ENCODE measurements around the gene PDK2.

Gene PDK2

GRCh38 chr17:50052822-50053653 lies 42.1 kb upstream of the PDK2 start:
- Histone ChIP-seq H3K4me3 (ENCODE audit: low read depth, low read length) (no peak overlapping the region), H3K9ac (ENCODE audit: low read length) (no peak overlapping the region)

GRCh38 chr17:50053654-50053960 lies 41.5 kb upstream of the PDK2 start:
- no CpG with 5 or more reads among the region's 3 CpGs for WGBS (ENCODE audit: extremely low coverage, insufficient coverage, insufficient read length)
- no peak overlapping the region for H3K23ac ChIP-seq (ENCODE audit: low read length)
- no peak overlapping the region for H4K12ac ChIP-seq (ENCODE audit: low read depth, low read length)

More at GRCh38 chr17:50052822-50053653, 42.1 kb upstream of the PDK2 start:
- H3K9me3 ChIP-seq (ENCODE audit: insufficient read depth, low read depth, low read length) = no peaks in the 10 kb centered on the region
- H4K8ac ChIP-seq (ENCODE audit: low read depth, low read length) = peak overlapping the region; percentile 67
- peak overlapping the region; percentile 88 for H2BK5ac ChIP-seq (ENCODE audit: low read depth, low read length, poor library complexity)
- H3K79me2 ChIP-seq (ENCODE audit: control insufficient read depth, insufficient read depth, low read length, poor library complexity) = peaks cover 16% of the 10 kb centered on the region
- H3K4ac ChIP-seq (ENCODE audit: low read depth, low read length) = peak overlapping the region; percentile 71
- H3K14ac ChIP-seq (ENCODE audit: low read length) = peak overlapping the region; percentile 77
- H3K18ac ChIP-seq (ENCODE audit: low read length) = peak overlapping the region; percentile 96
- peak overlapping the region; percentile 96 for H2BK120ac ChIP-seq (ENCODE audit: insufficient read depth, low read length, poor library complexity)
- H3K79me1 ChIP-seq (ENCODE audit: low read length) = peaks cover 41% of the 10 kb centered on the region
- DNase-seq = peak; percentile 87 to 97
- H3K4me2 ChIP-seq (ENCODE audit: low read length) = peak overlapping the region; percentile 52
- H3K36me3 ChIP-seq (ENCODE audit: control insufficient read depth in 1 of 2, insufficient read depth in 2 of 2, low read length in 2 of 2) = peaks cover 0 to 2% of the 10 kb centered on the region in 2 experiments
- H3K23ac ChIP-seq (ENCODE audit: low read length) = no peak overlapping the region
- H3K4me1 ChIP-seq (ENCODE audit: control insufficient read depth in 1 of 2, insufficient read depth in 2 of 2, low read length in 2 of 2) = peaks cover 43 to 54% of the 10 kb centered on the region in 2 experiments
- peak overlapping the region; percentile 99 for H2BK12ac ChIP-seq (ENCODE audit: low read length)
- no peak overlapping the region for H4K12ac ChIP-seq (ENCODE audit: low read depth, low read length)
- peak overlapping the region; percentile 95 for H2AK5ac ChIP-seq (ENCODE audit: low read length)
- peak overlapping the region; percentile 97 for H3K27ac ChIP-seq (ENCODE audit: low read depth, low read length)
- no CpG with 5 or more reads among the region's 7 CpGs for WGBS (ENCODE audit: extremely low coverage, insufficient coverage, insufficient read length)
- H4K91ac ChIP-seq (ENCODE audit: low read depth, low read length) = peak overlapping the region; percentile 87
- no peaks in the 10 kb centered on the region for H3K27me3 ChIP-seq (ENCODE audit: insufficient read depth, low read length)
- peak overlapping the region; percentile 24 for H2AFZ ChIP-seq (ENCODE audit: insufficient read depth, low read length, poor library complexity)

GRCh38 chr17:50055055-50055425 lies 40.1 kb upstream of the PDK2 start:
- Histone ChIP-seq H4K8ac (ENCODE audit: low read depth, low read length) (no peak overlapping the region), H2BK120ac (ENCODE audit: insufficient read depth, low read length, poor library complexity) (peak overlapping the region; percentile 1), H3K18ac (ENCODE audit: low read length) (no peak overlapping the region), H3K4ac (ENCODE audit: low read depth, low read length) (no peak overlapping the region), H3K4me3 (ENCODE audit: low read depth, low read length) (peak overlapping the region; percentile 80), H4K91ac (ENCODE audit: low read depth, low read length) (peak overlapping the region; percentile 7), H3K23ac (ENCODE audit: low read length) (no peak overlapping the region), H3K79me2 (ENCODE audit: control insufficient read depth, insufficient read depth, low read length, poor library complexity) (peaks cover 18% of the 10 kb centered on the region), H4K12ac (ENCODE audit: low read depth, low read length) (no peak overlapping the region), H3K79me1 (ENCODE audit: low read length) (peaks cover 41% of the 10 kb centered on the region), H3K14ac (ENCODE audit: low read length) (no peak overlapping the region), H2BK12ac (ENCODE audit: low read length) (no peak overlapping the region), H2BK5ac (ENCODE audit: low read depth, low read length, poor library complexity) (peak overlapping the region; percentile 32), H3K27me3 (ENCODE audit: insufficient read depth, low read length) (no peaks in the 10 kb centered on the region), H3K9ac (ENCODE audit: low read length) (no peak overlapping the region), H3K27ac (ENCODE audit: low read depth, low read length) (peak overlapping the region; percentile 78), H2AFZ (ENCODE audit: insufficient read depth, low read length, poor library complexity) (no peak overlapping the region), H3K4me2 (ENCODE audit: low read length) (peak overlapping the region; percentile 77), H3K36me3 (ENCODE audit: control insufficient read depth in 1 of 2, insufficient read depth in 2 of 2, low read length in 2 of 2) (peaks cover 0 to 2% of the 10 kb centered on the region in 2 experiments), H3K9me3 (ENCODE audit: insufficient read depth, low read depth, low read length) (no peaks in the 10 kb centered on the region), H3K4me1 (ENCODE audit: control insufficient read depth in 1 of 2, insufficient read depth in 2 of 2, low read length in 2 of 2) (peaks cover 58 to 63% of the 10 kb centered on the region in 2 experiments), H2AK5ac (ENCODE audit: low read length) (no peak overlapping the region)
- no CpG with 5 or more reads among the region's 14 CpGs for WGBS (ENCODE audit: extremely low coverage, insufficient coverage, insufficient read length)
- peak; percentile 84 to 85 for DNase-seq

More at GRCh38 chr17:50053654-50053960, 41.5 kb upstream of the PDK2 start:
- peak in 1 of 2 donors; percentile 18 for DNase-seq
- Histone ChIP-seq H3K4ac (ENCODE audit: low read depth, low read length) (no peak overlapping the region), H2BK12ac (ENCODE audit: low read length) (no peak overlapping the region), H3K9ac (ENCODE audit: low read length) (no peak overlapping the region), H3K4me2 (ENCODE audit: low read length) (peak overlapping the region; percentile 52), H4K8ac (ENCODE audit: low read depth, low read length) (no peak overlapping the region), H2BK5ac (ENCODE audit: low read depth, low read length, poor library complexity) (peak overlapping the region; percentile 88), H3K79me2 (ENCODE audit: control insufficient read depth, insufficient read depth, low read length, poor library complexity) (peaks cover 18% of the 10 kb centered on the region), H3K18ac (ENCODE audit: low read length) (no peak overlapping the region), H3K14ac (ENCODE audit: low read length) (no peak overlapping the region), H2AK5ac (ENCODE audit: low read length) (no peak overlapping the region), H3K79me1 (ENCODE audit: low read length) (peaks cover 41% of the 10 kb centered on the region), H2AFZ (ENCODE audit: insufficient read depth, low read length, poor library complexity) (no peak overlapping the region), H3K36me3 (ENCODE audit: control insufficient read depth in 1 of 2, insufficient read depth in 2 of 2, low read length in 2 of 2) (peaks cover 0 to 2% of the 10 kb centered on the region in 2 experiments), H3K4me1 (ENCODE audit: control insufficient read depth in 1 of 2, insufficient read depth in 2 of 2, low read length in 2 of 2) (peaks cover 48 to 53% of the 10 kb centered on the region in 2 experiments), H2BK120ac (ENCODE audit: insufficient read depth, low read length, poor library complexity) (peak overlapping the region; percentile 85), H3K9me3 (ENCODE audit: insufficient read depth, low read depth, low read length) (no peaks in the 10 kb centered on the region), H4K91ac (ENCODE audit: low read depth, low read length) (peak overlapping the region; percentile 87), H3K27me3 (ENCODE audit: insufficient read depth, low read length) (no peaks in the 10 kb centered on the region), H3K4me3 (ENCODE audit: low read depth, low read length) (no peak overlapping the region), H3K27ac (ENCODE audit: low read depth, low read length) (peak overlapping the region; percentile 97)

GRCh38 chr17:50055426-50056216 lies 39.5 kb upstream of the PDK2 start, which contains the start of gene ITGA3:
ITGA3 (plus strand) TSS chr17:50056110; CDS start chr17:50056440, 330 bp downstream.
- Histone ChIP-seq H3K4ac (ENCODE audit: low read depth, low read length) (peak within 1 kb of the TSS; percentile 38), H3K23ac (ENCODE audit: low read length) (no peak within 1 kb of the TSS), H3K14ac (ENCODE audit: low read length) (peak within 1 kb of the TSS; percentile 72), H3K27ac (ENCODE audit: low read depth, low read length) (peak within 1 kb of the TSS; percentile 78), H2AFZ (ENCODE audit: insufficient read depth, low read length, poor library complexity) (peak within 1 kb of the TSS; percentile 56), H4K91ac (ENCODE audit: low read depth, low read length) (peak within 1 kb of the TSS; percentile 78), H2BK120ac (ENCODE audit: insufficient read depth, low read length, poor library complexity) (peak within 1 kb of the TSS; percentile 70), H3K18ac (ENCODE audit: low read length) (peak within 1 kb of the TSS; percentile 73), H3K36me3 (ENCODE audit: control insufficient read depth in 1 of 2, insufficient read depth in 2 of 2, low read length in 2 of 2) (peaks cover 0 to 2% of the 10 kb centered on the region in 2 experiments), H3K79me1 (ENCODE audit: low read length) (peaks cover 36% of the 10 kb centered on the region), H3K9me3 (ENCODE audit: insufficient read depth, low read depth, low read length) (no peaks in the 10 kb centered on the region), H2BK5ac (ENCODE audit: low read depth, low read length, poor library complexity) (peak within 1 kb of the TSS; percentile 52), H3K4me1 (ENCODE audit: control insufficient read depth in 1 of 2, insufficient read depth in 2 of 2, low read length in 2 of 2) (peaks cover 58 to 63% of the 10 kb centered on the region in 2 experiments), H3K27me3 (ENCODE audit: insufficient read depth, low read length) (no peaks in the 10 kb centered on the region), H3K4me3 (ENCODE audit: low read depth, low read length) (peak within 1 kb of the TSS; percentile 80), H3K4me2 (ENCODE audit: low read length) (peak within 1 kb of the TSS; percentile 77), H3K79me2 (ENCODE audit: control insufficient read depth, insufficient read depth, low read length, poor library complexity) (peaks cover 18% of the 10 kb centered on the region), H4K12ac (ENCODE audit: low read depth, low read length) (peak within 1 kb of the TSS; percentile 45), H3K9ac (ENCODE audit: low read length) (peak within 1 kb of the TSS; percentile 68), H2BK12ac (ENCODE audit: low read length) (peak within 1 kb of the TSS; percentile 37), H2AK5ac (ENCODE audit: low read length) (peak within 1 kb of the TSS; percentile 20), H4K8ac (ENCODE audit: low read depth, low read length) (peak within 1 kb of the TSS; percentile 51)
- DNase-seq = peak; percentile 91 to 94
- no CpG with 5 or more reads among the region's 65 CpGs for WGBS (ENCODE audit: extremely low coverage, insufficient coverage, insufficient read length)

All from trophoblast cell (in vitro differentiated cells and primary cell).